NAMALWA (cell line): ENCODE data around the gene PCBD1.
A peak's percentile ranks its signal among the peaks of the same experiment; 100 is the strongest.

Experiments
- DNase-seq: peaks from one replicate; pipeline ENCODE4 v3.0.0-alpha.2; 2015; ENCODE audit warnings: low spot score

The PCBD1 gene

DNA sequence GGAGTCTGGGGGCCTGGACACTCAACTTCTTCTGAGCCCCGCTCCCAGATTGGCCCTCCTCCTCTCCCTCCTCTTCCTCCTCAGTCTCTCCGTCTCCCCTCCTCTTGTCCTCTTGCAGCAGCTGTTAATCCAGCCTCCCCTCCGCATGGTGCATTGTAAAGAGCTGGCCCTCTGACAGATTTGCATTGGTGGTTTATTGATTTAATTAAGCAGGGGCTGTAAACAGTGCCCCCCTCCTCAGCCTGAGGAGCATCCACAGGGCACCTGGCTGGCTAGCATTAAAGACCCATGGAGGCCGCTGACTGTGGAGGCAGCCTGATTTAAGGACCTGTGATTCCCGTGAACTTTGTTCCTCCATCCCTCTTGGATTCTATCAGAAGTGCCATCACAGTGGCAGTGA, 28.9 kb upstream of the PCBD1 start:
- DNase-seq = no peak

DNA sequence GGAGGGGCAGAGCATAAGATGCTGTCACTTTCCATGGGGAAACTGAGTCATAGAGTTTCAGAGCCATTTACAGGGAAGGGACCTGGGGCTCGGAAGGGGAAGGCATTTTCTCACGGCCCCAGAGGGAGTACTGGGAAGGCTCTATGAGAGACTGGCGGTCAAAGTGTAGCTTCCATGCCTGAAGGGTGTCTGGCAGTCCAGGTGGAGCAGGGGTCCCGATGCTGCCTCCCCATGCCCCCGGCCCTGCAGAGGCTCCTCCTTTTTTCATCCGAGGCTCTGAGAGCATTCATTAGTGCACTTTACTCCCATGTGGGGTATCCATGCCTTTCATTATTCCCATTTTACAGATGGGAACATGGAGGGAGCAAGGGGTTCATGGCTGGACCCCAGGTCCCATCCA, 27.9 kb upstream of the PCBD1 start:
- no peak for DNase-seq

DNA sequence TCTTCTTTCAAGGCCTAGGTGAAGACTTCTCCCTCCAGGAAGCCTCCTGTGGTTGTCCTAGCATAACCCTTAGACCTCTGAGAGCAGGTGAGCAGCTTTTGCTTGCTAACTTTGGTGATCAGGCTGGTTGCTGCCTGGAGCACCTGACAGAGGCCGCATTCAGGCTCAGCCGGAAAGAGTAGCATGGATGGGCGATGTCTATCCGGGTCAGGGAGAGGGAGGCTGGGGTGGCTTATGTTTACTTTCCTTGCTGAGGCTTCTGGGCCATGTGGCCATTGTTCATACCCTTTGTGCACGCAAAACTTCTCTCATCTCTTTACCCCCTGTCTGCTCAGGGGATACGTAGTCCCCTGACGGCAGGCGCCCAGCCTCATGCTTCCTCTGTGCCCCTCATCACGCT, 27.4 kb upstream of the PCBD1 start:
- DNase-seq = no peak

DNA sequence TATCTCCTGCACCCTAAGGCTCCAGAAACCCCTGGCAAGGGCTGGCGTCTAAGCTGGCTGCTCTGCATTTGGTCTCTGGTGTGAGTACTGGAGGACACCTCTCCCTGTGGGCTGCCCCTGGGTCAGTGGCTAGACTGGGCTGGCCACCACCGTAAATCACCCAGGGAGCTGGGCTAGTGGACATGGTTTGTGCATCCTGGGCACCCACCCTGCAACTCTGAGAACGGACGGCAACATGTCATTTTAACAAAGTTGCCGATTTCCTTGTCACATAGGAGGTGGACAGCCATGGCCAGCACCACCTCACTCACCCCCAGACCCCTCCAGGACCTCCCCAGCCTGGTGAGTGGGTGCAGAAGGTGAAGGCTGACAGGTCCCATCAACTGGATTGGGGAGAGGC, 26.8 kb upstream of the PCBD1 start:
- DNase-seq = no peak

DNA sequence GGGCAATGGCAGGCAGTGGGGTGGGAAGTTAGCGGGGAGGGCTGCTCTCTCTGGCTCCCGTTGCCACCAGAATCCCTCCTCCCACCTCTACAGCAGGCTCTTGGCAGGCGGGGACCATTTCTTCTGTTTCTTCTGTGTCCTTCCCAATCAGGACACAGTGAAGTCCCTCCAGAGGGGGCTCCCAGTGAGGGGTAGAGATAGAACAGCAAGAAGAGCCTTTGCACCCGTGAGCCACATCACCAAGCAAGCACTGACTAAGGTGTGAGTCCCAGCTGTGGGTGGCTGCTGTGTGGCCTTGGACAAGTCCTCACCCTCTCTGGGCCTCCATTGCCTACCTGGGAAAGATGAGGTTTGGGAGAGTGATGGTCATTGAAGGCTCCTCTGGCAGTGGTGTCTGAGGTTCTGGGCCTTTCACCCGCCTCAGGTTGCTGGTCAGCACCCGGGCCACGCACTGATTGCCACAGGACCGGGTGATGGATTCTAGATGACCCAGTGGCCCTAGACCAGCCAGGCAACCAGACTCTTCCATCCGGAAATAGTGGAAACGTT, 26.0 kb upstream of the PCBD1 start:
- DNase-seq = no peak

DNA sequence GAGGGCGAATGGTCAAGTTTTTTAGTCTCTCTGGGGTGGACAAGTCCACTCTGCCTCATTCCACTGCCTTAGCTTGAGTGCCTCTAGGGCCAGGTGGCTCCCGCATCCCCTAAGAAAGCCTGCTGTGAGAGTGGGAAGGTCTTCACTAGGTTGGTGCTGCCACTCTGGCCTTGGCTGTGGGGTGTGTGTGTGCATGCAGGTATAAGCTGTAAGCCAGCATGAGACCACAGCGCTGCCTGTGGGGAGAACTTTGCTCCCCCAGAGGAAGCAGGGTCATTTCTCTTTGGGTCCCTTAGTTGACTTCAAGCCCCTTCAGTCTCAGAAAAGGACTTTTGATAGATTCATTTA, 25.5 kb upstream of the PCBD1 start:
- DNase-seq = no peak

DNA sequence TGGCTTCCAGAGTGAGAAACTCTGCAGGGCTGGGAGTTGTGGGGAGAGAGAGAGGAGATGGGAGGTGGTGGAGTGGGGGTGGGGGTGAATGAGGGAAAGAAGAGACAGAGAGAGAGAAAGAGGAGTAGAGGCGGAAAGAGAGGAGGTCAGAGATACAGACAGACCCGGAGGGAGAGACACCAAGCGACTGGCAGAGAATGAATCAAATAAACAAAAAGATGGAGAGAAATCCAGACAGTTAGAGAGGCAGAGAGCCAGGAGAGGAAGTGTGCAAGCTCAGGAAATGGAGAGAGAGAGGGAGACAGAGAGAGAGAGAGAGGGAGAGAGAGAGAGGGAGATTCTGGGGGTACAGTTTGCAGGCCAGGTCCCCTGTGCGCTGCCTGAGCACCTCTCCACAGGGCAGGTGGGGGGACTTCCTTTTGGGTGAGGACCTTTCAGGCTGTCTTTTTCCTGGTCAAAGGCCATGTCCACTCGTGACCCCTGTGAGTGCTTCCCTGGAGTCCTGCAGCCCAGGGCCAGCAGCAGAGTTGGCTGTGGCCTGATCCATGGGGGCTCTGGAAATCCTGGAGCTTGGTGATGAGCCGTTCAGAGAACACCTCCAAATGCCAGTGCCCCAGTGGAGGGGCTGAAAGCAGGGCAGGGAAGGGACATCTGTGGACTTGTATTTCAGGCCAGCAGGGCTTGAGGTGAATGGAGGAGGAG, 25.0 kb upstream of the PCBD1 start:
- DNase-seq = no peak

DNA sequence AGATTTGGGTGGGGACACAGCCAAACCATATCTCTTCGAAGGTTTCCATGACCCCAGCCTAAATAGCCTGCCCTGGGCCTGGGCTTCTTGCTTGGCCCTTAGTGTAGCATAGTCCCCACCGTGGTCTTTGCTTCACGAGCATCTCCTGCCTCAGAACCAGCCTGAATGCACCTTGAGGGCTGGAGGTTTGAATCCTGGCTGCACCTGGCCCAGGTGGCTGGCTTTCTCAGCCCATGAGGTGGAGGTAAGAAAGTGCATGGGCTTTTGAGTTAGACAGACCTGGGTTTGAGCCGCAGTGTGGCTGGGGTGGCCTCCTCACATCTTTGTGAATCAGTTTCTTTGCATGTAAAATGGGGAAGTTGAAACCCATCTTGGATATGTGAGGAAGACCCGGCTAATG, 24.2 kb upstream of the PCBD1 start:
- DNase-seq = no peak

DNA sequence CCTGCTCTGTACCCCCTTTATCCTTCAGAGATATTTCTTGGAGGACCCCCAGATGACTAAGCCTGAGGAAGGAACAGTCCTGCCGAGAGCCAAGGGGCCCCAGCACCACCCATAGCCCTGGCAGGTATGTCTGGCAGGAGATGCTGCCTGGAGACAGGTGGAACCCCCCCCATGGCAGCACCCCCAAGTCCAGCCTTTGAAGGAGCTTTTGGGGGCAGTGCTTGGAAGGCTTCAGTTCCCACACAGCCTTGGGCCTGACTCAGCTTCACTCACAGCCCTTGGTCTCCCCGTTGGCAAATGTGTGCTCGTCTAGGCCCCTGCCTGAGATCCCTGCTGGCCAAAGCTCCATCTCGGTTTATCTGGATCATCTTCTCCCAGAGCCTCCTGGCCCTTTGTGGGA, 23.0 kb upstream of the PCBD1 start:
- no peak for DNase-seq

DNA sequence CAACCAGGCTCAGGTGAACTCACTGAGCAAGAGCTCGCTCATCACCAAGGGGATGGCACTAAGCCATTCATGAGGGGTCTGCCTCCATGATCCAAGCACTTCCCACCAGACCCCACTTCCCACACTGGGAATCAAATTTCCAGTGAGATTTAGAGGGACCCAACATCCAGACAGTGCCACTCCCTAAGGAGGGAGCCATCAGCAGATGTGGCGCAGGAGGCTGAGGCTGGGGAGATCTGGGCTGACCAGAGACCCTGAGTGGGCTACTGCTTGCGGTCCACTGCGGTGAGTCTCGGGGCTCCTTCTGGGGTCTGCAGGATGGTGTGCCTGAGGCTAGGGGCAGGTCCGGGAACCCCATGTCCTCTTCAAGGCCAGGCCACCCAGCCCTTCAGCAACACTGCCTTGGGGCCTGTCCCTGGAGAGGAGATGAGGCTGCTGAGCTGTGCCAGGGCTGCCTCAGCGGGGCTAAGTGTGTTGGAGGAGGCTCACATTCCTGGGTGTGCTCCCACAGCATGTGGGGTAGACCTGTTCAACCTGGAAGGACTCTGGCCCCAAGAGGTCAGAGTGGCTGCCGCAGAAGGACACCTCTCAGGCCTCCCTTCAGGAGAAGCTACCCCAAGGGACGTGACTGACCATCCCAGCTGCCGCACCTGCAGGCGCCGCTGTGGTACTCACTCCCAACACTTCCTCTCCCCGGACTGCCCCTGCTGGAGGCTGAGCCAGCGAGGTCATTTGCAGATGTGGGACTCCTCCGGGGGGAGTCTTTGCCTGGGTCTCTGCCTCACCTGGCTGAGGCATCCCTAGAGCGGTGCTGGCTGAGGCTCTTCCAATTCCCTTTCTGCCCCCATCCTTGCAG, 22.3 kb upstream of the PCBD1 start:
- DNase-seq = no peak

DNA sequence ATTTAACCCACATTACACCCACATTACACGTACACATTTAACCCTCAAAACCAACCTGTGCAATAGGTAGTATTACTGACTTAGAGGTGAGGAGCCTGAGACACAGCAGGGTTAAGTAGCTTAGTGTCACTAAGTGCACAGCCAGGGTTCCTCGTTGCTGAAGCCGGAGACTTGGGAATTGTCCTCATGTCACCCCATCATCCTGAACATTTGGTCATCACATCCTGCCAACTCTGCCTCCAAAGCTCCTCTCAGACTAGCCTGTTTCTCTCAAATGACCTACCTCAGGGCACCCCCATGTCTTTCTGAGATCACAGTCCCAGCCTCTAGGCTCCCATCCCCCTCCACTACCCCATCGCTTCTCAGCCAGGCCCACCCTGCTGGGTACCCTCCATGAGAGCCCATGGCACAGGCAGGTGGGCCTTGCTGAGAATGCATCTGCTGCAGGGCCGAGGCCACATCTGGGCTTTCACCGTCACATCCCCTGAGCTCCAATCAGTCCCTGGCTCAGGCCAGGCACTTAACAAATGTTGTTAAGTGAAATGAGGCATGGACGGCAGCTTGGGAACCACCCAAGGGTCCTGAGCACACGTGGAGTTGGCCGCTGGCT, 21.1 kb upstream of the PCBD1 start:
- DNase-seq = no peak

DNA sequence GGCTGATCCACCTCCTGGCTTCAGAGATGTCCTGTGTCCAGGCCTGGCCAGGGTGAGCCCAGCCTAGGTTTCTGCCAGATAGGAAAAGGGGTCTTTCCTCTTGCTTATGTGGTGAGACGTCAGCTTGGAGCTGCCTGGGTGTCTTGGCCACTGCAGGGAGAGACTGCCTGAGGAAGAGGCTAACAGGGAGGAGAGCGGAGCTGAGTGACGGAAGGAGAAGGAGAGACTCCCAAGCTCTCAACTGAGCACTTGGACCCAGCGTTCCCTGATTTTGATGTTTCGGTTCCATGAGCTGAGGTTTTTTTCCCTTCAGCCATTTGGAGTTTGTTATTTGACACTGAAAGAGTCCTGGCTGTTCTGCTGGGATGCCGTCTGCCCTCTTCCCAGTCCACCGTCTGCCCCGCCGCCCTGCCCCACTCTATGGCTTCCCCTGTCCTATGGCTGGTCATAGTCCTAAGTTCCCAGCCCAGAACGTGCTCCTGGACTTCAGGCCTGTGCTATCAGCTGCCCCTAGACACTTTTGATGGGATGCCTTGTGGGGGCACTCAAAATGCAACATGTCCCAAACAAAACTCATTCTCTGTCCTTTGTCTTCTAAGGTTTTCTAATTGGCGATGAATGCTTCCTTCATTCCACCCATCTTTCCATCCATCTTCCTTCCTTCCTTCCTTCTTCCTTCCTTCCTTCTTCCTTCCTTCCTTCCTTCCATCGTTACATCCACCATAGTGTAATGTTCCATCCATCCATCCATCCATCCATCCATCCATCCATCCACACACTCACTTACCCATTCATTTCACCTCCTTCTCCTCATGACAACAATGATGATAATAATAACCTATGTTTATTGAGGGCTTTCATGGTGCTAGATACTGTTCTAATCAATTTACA, 20.3 kb upstream of the PCBD1 start:
- DNase-seq = no peak

DNA sequence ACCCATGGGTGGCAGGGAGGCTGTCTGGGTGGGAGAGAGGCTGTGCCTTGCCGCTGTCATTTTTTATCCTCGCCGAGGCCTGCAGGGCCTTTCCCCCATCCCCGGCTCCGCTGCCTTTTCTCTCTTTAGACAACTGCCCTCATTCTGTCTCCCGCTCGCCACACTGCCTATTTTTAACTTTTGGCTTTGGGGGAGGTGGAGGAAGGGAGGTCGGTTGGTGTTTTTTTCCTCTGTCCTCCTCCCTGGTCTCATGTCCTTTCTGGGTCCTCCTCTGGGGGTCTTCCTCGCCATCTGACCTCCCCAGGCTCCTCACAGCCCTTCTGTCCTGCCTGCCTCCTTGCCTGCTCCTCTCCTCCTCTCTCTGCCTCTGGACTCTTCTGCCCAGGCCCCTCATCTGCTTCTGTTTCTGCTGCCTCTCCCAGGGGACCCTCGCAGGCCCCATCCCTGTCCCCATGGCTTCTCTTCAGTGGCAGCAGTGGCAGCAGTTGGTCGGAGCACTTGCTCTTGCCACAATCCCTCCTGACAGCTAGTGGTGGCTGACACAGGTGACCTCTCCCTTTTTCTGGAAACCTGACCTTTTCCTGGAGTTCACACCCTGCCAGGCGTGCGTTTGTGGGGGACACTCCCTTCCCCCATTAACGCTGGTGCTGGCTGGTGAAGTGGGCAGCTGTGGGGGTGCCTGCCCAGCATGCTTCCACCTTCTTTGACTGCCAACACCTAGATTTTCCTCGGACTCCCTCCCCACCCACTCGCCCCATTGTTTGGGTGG, 19.5 kb upstream of the PCBD1 start:
- DNase-seq = no peak

DNA sequence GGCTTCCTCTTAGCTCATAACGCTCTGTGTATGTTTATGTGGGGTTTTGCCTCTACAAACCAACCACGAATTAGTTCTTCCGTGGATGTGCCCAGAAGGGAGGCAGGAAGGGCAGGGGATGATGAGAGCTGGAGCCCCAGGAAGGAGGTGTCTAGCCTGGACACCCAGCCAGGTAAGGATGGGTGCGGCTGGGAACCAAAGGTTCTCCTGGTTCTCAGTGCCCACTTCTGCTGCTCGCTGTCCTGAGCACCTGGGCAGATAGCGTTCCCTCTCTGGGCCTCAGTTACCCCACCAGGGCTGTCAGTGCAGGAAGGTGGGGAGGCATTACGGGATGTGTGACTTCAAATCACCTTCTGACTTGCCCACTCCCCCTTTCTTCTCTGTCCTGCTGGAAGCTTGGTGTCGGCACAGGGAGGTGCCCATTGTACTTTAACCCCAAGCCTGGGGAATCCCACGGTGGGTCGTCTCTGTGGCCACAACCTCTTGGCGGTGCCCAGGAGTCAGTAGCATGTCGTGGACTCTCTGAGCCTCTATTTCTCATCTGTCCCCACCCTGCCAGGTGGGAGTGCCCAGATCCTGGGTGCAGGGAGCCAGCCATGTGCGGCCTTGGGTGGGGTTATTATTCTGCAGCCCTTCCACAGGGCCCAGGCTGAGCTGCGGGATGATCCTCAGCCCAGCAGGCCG, 18.7 kb upstream of the PCBD1 start:
- DNase-seq = no peak

DNA sequence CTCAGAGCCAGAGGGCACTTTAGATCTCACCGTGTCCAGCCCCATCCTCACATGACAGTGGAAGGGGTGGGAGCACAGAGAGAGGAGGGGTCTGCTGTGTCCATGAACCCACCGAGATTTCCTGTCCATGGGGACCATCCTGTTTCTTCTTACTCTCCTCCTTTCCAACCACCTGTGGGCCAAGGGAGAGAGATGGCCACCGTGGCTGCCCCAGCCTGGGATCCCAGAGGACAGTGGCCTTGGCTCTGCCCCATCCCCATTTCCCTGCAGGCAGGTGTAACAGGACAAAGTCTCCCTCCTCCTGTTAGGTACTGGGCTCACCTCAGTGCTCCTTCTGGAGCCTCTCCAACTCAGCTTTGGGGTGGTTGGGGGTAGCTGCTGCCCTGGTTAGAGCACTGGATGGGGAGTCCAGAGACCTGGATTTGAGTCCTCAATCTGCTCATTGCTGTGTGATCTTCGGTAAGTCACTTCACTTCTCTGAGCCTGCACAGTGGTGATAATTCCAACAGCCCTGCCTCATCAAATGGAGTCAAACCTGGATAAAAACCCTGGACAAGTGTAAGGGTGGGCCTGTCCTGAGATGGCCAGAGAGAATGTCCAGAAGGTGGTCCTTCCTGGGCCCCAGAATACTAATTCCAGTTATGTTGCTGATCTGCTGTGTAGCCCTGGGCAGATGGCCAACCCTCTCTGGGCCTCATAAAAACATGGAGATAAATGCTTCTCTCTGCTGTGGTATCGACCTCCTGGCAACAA, 17.8 kb upstream of the PCBD1 start:
- DNase-seq = no peak

DNA sequence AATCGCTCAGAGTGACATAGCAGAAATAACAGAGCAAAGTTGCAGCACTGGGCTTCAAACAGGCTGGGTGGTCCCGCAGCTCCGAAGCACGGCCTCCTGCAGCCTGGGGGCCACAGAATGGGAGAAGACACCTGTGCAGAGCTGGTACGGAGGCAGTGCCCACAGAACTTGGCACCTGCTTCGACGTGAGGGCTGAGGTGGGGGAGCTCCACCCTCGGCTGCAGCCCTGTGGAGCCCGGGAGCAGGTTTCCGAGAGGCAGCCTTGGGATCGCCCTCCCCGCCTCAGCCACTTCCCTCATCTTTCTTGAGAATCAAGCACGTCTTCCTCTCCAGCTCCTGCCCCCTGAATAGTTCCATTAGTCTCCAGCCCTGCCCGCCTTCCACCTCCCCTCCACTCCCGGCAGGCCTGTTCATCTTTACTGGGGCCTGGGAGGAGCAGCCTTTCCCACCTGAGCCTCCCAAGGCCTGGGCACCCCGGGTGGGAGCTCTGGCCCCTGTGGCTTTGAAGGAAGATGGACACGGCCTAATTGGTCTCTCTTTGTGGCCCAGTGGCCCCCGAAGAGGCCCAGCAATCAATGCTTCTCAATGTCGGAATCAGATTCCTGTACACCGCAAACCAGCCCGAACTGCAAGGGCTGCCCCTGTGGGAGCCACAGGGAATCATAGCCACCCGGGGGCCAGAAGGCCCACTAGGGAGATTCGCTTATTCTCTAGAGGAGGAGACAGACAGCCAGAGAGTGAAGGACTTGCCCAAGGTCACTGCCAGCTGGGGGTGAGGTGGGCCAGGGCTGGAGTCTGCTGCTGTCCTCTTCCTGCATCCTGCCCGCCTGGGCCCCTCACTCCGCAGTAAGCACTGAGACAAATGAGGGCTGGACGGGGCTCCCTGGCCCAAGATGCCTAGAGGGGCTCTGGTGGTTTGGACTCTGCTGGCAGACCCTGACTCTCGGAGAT, 17.0 kb upstream of the PCBD1 start:
- no peak for DNase-seq

DNA sequence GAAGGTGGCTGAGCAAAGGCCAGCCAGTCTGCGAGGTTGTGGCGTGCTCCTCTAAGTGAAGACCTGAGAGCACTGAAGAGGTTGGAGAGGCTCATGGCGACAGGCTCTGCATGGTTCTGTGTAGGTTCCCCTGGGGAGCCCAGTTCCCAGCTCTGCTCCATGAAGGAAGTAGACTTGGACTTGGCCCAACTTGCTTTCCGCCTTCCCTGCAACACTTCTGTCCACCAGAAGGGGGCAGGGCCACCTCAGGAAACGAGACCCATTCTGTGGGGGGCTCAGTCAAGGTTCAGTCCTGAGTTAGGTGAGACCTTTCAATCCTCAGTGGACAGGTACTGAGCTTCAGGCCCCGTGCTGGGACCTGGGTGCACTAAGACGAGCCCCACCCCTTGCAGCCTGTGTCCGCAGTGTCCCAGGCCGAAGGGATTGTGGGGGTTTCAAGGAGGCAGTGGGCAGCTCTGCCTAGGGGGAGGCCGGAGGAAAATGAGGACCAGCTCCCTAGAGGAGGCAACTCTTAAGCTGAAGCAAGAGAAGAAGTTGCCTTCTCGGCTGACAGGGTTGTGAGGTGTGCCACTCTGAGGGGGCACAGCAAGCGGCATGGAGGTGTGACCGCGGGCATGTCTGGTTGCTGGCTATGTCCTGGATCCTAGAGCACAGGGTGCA, 15.0 kb upstream of the PCBD1 start:
- DNase-seq = peak; percentile 36

DNA sequence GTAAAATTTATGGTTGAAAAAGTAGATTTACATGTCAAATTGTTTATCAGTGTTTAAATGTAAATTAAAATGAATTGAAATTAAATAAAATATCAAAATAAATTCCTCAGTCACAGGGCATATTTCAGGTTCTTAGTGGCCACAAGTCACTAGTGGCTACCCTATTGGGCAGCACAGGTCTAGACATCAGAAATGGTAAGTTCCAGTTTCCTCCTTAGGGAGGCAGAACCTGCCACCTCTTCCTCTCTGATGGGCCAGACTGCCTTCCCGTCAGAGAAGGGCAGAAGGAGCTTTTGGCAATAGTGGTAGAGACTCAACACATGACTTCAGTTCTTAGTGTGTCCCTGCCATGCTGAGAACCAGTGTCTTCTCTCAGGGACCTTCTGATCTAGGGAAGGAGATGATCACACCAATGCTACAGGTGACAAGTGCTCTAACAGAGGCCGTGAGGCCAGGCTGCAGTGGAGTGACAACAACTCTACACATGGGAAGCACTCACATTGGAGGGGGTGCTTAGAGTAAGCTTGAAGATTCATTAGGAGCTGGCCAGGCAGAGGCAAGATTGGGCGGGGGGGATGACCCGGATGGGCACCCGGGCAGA, 14.4 kb upstream of the PCBD1 start:
- no peak for DNase-seq
